K562 treated with DMSO at 1 percent for 24 hours (cell line): Measurements from ENCODE around the gene SLC44A5. TPM values are rescaled to one million over a fixed set of nuclear protein-coding genes. Genes with fewer than 3 reads are reported as not detected.

Source experiments
- total RNA-seq: library from RNA; unstranded; fragments of 300-600 nt; gene quantifications from 2 replicates; pipeline ENCODE4 v1.2.3, GENCODE V29; 2022; ENCODE audit warnings: low read depth; ENCODE audit not compliant: insufficient read depth

The SLC44A5 gene
- 3.0 and 3.1 TPM in 2 replicates for total RNA-seq

GRCh38 chr1:75611014-75611413, at the start of gene SLC44A5:
Gene SLC44A5 (minus strand): TSS chr1:75611114. CDS start chr1:75541447, 69,667 bp downstream.

Other genes starting within 250 kb of the SLC44A5 start
- 42.0 and 42.2 TPM in 2 replicates for gene ACADM, start 113.6 kb upstream of the SLC44A5 start, total RNA-seq
- 37.7 and 42.1 TPM in 2 replicates for gene RABGGTB, start 175.1 kb upstream of the SLC44A5 start, total RNA-seq
- gene MSH4, start 185.8 kb upstream of the SLC44A5 start, total RNA-seq, result not detected in 2 replicates